Measurements from ENCODE around the gene FCAR. TPM values are rescaled to one million over a fixed set of nuclear protein-coding genes. Genes with fewer than 3 reads are reported as not detected.

FCAR gene
- total and polyA plus RNA-seq, 2 of the 4 experiments (the other 2 are of a cell fraction): not detected

DNA sequence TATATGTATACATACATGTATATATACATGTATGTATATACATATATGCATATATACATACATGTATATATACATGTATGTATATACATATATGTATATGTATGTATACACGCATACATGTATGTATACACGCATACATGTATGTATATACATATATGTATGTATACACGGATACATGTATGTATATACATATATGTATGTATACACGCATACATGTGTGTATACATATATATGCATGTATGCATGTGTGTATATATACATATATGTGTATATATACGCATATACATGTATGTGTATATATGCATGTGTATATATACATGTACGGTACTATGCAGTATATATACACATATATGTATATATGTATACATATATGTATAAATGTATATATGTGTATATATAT is 29.3 kb downstream of the FCAR start:
- H3K14ac ChIP-seq (replicated peaks; ENCODE audit: low read depth, low read length): no peak overlapping the region
- H4K20me1 ChIP-seq (ENCODE audit: insufficient read depth, low read length): no peaks in the 10 kb centered on the region
- POLR2A ChIA-PET (ENCODE audit: unreplicated experiment): no interaction called here
- WGBS, 2 experiments (ENCODE audit: extremely low coverage in 2 of 2, insufficient read length in 1 of 2): no CpG with 5 or more reads among the region's 6 CpGs
- dilution Hi-C loops (cut with HindIII; ENCODE audit: low sequenced_read_pairs, unreplicated experiment) (no loop called here), intact Hi-C loops (cut with micrococcal nuclease) (no loop called here), in situ Hi-C loops (cut with MboI; ENCODE audit: low sequenced_read_pairs) (no loop called here)
- H2AFZ ChIP-seq (replicated peaks; ENCODE audit: low read length, poor library complexity): no peak overlapping the region
- TF ChIP-seq SMC3 (IDR thresholded peaks at IDR 0.05; ENCODE audit: low read depth, low read length) (no peak), RFX5 (IDR thresholded peaks at IDR 0.05; ENCODE audit: low read depth, low read length) (no peak), CHD1 (IDR thresholded peaks at IDR 0.05; ENCODE audit: low read depth, low read length) (no peak), RAD21 (IDR thresholded peaks at IDR 0.05; ENCODE audit: low read length) (no peak), FOS (IDR thresholded peaks at IDR 0.05; ENCODE audit: low read depth, low read length) (no peak), CEBPB (IDR thresholded peaks at IDR 0.05; ENCODE audit: low read depth, low read length) (no peak), MXI1 (IDR thresholded peaks at IDR 0.05; ENCODE audit: borderline replicate concordance, low read depth, low read length) (no peak), MAFK (IDR thresholded peaks at IDR 0.05; ENCODE audit: low read depth, low read length) (no peak), POLR2A (IDR thresholded peaks at IDR 0.05; ENCODE audit: low read depth, low read length) (no peak), MAZ (IDR thresholded peaks at IDR 0.05; ENCODE audit: borderline replicate concordance, low read depth, low read length) (no peak), BHLHE40 (IDR thresholded peaks at IDR 0.05; ENCODE audit: low read depth, low read length) (no peak), RCOR1 (IDR thresholded peaks at IDR 0.05; ENCODE audit: insufficient replicate concordance, low read length) (no peak), NFE2L2 (IDR thresholded peaks at IDR 0.05; ENCODE audit: low read depth, low read length) (no peak)
- TF ChIP-seq, protein P1, sequence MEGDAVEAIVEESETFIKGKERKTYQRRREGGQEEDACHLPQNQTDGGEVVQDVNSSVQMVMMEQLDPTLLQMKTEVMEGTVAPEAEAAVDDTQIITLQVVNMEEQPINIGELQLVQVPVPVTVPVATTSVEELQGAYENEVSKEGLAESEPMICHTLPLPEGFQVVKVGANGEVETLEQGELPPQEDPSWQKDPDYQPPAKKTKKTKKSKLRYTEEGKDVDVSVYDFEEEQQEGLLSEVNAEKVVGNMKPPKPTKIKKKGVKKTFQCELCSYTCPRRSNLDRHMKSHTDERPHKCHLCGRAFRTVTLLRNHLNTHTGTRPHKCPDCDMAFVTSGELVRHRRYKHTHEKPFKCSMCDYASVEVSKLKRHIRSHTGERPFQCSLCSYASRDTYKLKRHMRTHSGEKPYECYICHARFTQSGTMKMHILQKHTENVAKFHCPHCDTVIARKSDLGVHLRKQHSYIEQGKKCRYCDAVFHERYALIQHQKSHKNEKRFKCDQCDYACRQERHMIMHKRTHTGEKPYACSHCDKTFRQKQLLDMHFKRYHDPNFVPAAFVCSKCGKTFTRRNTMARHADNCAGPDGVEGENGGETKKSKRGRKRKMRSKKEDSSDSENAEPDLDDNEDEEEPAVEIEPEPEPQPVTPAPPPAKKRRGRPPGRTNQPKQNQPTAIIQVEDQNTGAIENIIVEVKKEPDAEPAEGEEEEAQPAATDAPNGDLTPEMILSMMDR (conservative IDR thresholded peaks at IDR 0.05; ENCODE audit: low read depth, low read length): no peak
- TF ChIP-seq, protein P2, sequence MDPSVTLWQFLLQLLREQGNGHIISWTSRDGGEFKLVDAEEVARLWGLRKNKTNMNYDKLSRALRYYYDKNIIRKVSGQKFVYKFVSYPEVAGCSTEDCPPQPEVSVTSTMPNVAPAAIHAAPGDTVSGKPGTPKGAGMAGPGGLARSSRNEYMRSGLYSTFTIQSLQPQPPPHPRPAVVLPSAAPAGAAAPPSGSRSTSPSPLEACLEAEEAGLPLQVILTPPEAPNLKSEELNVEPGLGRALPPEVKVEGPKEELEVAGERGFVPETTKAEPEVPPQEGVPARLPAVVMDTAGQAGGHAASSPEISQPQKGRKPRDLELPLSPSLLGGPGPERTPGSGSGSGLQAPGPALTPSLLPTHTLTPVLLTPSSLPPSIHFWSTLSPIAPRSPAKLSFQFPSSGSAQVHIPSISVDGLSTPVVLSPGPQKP (IDR thresholded peaks at IDR 0.05; ENCODE audit: borderline replicate concordance, low read depth, low read length): no peak
- TF ChIP-seq, protein P3, sequence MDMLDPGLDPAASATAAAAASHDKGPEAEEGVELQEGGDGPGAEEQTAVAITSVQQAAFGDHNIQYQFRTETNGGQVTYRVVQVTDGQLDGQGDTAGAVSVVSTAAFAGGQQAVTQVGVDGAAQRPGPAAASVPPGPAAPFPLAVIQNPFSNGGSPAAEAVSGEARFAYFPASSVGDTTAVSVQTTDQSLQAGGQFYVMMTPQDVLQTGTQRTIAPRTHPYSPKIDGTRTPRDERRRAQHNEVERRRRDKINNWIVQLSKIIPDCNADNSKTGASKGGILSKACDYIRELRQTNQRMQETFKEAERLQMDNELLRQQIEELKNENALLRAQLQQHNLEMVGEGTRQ (IDR thresholded peaks at IDR 0.05; ENCODE audit: low read depth, low read length): no peak
- H3K18ac ChIP-seq (ENCODE audit: low read depth, low read length): no peak overlapping the region
- no peak overlapping the region for H3K56ac ChIP-seq (ENCODE audit: extremely low read depth, insufficient read depth, low read length)
- H2AK5ac ChIP-seq (ENCODE audit: low read depth, low read length): no peak overlapping the region
- H3K9me3 ChIP-seq (ENCODE audit: control insufficient read depth, insufficient read depth, low read length): peaks cover 17% of the 10 kb centered on the region
- no peak for ATAC-seq (ENCODE audit: low read depth)
- no peak overlapping the region for H2AK9ac ChIP-seq (replicated peaks; ENCODE audit: low read depth, low read length, poor library complexity)
- no peak overlapping the region for H3K4ac ChIP-seq (ENCODE audit: low read depth, low read length)
- no peak overlapping the region for H2BK120ac ChIP-seq (ENCODE audit: low read depth, low read length)
- H4K5ac ChIP-seq (ENCODE audit: low read depth, low read length): no peak overlapping the region
- no peak overlapping the region for H2BK5ac ChIP-seq (ENCODE audit: low read depth, low read length, poor library complexity, severe bottlenecking)
- DNase-seq: no peak
- H4K8ac ChIP-seq (ENCODE audit: low read depth in 2 of 2, low read length in 2 of 2): no peak overlapping the region
- H3K4me1 ChIP-seq (ENCODE audit: control insufficient read depth, insufficient read depth, low read length): no peaks in the 10 kb centered on the region
- no peak overlapping the region for H3K4me2 ChIP-seq (ENCODE audit: low read depth, low read length)
- no peaks in the 10 kb centered on the region for H3K9me1 ChIP-seq (ENCODE audit: insufficient read depth, low read length)
- no peak overlapping the region for H2BK20ac ChIP-seq (ENCODE audit: low read depth, low read length)
- no TSS peak for BruUV-seq (replicated peaks)
- H3K79me1 ChIP-seq (ENCODE audit: low read depth in 1 of 2, low read length in 2 of 2): no peaks in the 10 kb centered on the region
- no peaks in the 10 kb centered on the region for H3K36me3 ChIP-seq (ENCODE audit: control insufficient read depth, insufficient read depth, low read length)
- H3K4me3 ChIP-seq (ENCODE audit: insufficient read depth, low read depth, low read length): no peak overlapping the region
- H3K9ac ChIP-seq (ENCODE audit: low read depth, low read length): no peak overlapping the region
- no peak overlapping the region for H3K27ac ChIP-seq (ENCODE audit: insufficient read depth, low read length)
- H2BK15ac ChIP-seq (ENCODE audit: low read depth, low read length): no peak overlapping the region
- no peak overlapping the region for H4K91ac ChIP-seq (ENCODE audit: insufficient read depth, low read depth, low read length)
- CTCF ChIA-PET: no interaction called here
- no peak overlapping the region for H3K23ac ChIP-seq (ENCODE audit: low read depth, low read length)
- H3K27me3 ChIP-seq (ENCODE audit: control insufficient read depth, insufficient read depth, low read length): no peaks in the 10 kb centered on the region
